HG02943 (cell line): ENCODE results near the gene TRPC4.
"Not testable (repeated sequence)": the region's sequence is repeated elsewhere in the genome, so short reads cannot be mapped to it uniquely, and the experiment has no call there.

Source experiments
- ATAC-seq: cut with Tn5 transposase; IDR thresholded peaks from one replicate; pipeline ENCODE4 v1.9.1; 2021; ENCODE audit warnings: mild to moderate bottlenecking, low read depth, moderate library complexity; ENCODE audit not compliant: unreplicated experiment

The TRPC4 gene

GRCh38 chr13:37835392-37835791 is 34.2 kb downstream of the TRPC4 start:
- ATAC-seq, result no peak

- ATAC-seq, result no peak
These were observed 36.2 kb downstream of the TRPC4 start for GRCh38 chr13:37833411-37833810.

- no peak for ATAC-seq
These were observed 53.3 kb downstream of the TRPC4 start for GRCh38 chr13:37816276-37816675.

GRCh38 chr13:37811441-37811840 is 58.1 kb downstream of the TRPC4 start:
- ATAC-seq, result no peak

- ATAC-seq, result no peak
These were observed 62.9 kb downstream of the TRPC4 start for GRCh38 chr13:37806666-37807065.

- no peak for ATAC-seq
These were observed 71.9 kb downstream of the TRPC4 start for GRCh38 chr13:37797631-37798030.

- ATAC-seq, result not testable (repeated sequence)
These were observed 72.8 kb downstream of the TRPC4 start for GRCh38 chr13:37796795-37797194.

GRCh38 chr13:37795326-37795725 is 74.2 kb downstream of the TRPC4 start:
- ATAC-seq, result no peak

GRCh38 chr13:37791699-37792098 is 77.9 kb downstream of the TRPC4 start:
- ATAC-seq, result no peak

- ATAC-seq, result no peak
These were observed 81.2 kb downstream of the TRPC4 start for GRCh38 chr13:37788346-37788745.

- no peak for ATAC-seq
These were observed 91.9 kb downstream of the TRPC4 start for GRCh38 chr13:37777676-37778075.

- no peak for ATAC-seq
These were observed 93.7 kb downstream of the TRPC4 start for GRCh38 chr13:37775871-37776270.

GRCh38 chr13:37772644-37773043 is 96.9 kb downstream of the TRPC4 start:
- no peak for ATAC-seq

GRCh38 chr13:37769545-37769944 is 100.0 kb downstream of the TRPC4 start:
- no peak for ATAC-seq

- no peak for ATAC-seq
These were observed 100.5 kb downstream of the TRPC4 start for GRCh38 chr13:37769078-37769477.

- no peak for ATAC-seq
These were observed 103.1 kb downstream of the TRPC4 start for GRCh38 chr13:37766502-37766901.

- no peak for ATAC-seq
These were observed 114.2 kb downstream of the TRPC4 start for GRCh38 chr13:37755349-37755748.

- ATAC-seq, result no peak
These were observed 115.8 kb downstream of the TRPC4 start for GRCh38 chr13:37753776-37754175.

- ATAC-seq, result no peak
These were observed 117.4 kb downstream of the TRPC4 start for GRCh38 chr13:37752146-37752545.

- no peak for ATAC-seq
These were observed 118.5 kb downstream of the TRPC4 start for GRCh38 chr13:37751025-37751424.

GRCh38 chr13:37748913-37749312 is 120.7 kb downstream of the TRPC4 start:
- no peak for ATAC-seq

GRCh38 chr13:37747071-37747612 is 122.4 kb downstream of the TRPC4 start:
- ATAC-seq, result no peak

GRCh38 chr13:37741536-37741935 is 128.0 kb downstream of the TRPC4 start:
- ATAC-seq, result no peak
